ENCODE data around the gene PACSIN3.
"Not testable (repeated sequence)": the region's sequence is repeated elsewhere in the genome, so short reads cannot be mapped to it uniquely, and the experiment has no call there.

The PACSIN3 gene

DNA sequence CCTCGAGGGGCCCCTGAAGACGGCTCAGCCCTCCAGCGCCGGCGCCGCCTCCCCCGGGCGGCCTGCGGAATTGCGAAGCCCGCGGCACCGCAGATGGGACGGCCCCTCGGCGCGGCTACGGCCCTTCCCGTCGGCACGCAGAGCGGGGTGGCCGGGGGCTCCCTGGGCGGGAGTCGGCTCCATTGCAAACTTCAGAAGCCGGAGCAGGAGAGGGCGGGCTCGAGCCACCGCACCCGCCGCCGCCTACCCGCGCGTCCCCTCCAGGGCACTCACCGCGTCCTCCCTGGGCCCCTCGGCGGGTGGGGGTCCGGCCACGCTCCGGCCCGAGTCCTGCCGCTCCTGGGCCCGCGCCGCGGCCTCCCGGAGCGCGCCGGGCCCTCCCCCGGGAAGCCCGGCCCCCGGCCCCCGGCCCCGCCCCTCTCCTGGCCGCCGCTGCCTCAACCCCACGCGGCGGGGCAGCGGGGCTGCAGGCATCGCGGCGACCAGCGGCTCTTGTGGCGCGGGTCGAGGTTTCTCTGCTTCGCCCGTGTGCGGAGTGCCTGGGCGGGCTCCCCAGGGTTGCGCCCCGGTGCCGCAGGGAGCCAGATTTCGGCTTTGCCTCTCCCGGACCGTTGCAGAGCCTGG lies at the start of gene PACSIN3:
Gene PACSIN3 (minus strand): TSS at position 359 of the 624 bp plus-strand sequence. CDS start 3,707 bp downstream, outside the sequence.
- peak; percentile 16 to 56 for DNase-seq (ENCODE audit: low read depth in 2 of 2)

DNA sequence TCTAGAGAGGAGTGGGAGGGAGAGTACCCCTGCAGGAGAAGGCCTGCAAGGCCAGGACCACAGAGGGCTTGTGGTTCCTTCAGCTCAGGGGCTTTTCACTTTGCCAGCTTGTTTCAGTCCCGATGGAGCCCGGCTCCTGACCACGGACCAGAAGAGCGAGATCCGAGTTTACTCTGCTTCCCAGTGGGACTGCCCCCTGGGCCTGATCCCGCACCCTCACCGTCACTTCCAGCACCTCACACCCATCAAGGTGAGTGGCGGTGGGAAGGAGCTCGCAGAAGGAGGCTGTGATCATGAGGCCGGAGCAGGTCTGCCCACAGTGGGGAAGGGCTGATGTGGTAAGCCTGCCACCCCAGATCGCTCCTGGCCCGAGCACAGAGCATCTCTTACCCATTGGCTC lies 48.9 kb upstream of the PACSIN3 start:
- DNase-seq (ENCODE audit: low read depth in 2 of 2), result no peak

DNA sequence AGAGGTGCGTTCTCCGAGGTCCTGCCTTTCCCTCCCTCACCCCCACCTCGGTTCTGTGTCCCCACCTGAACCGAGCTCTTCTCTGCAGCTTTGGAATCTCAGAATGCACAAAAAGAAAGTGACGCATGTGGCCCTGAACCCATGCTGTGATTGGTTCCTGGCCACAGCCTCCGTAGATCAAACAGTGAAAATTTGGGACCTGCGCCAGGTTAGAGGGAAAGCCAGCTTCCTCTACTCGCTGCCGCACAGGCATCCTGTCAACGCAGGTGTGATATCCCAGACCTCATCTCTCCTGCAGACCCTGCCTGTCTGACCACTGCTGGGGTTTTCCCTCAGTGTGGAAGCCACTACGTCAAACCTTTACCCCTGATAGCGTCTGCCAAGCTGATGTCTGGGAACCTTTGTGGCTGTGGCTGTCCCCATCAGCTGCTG lies 48.5 kb upstream of the PACSIN3 start:
- DNase-seq (ENCODE audit: low read depth in 2 of 2), result peak in 1 of 2 donors; percentile 19

DNA sequence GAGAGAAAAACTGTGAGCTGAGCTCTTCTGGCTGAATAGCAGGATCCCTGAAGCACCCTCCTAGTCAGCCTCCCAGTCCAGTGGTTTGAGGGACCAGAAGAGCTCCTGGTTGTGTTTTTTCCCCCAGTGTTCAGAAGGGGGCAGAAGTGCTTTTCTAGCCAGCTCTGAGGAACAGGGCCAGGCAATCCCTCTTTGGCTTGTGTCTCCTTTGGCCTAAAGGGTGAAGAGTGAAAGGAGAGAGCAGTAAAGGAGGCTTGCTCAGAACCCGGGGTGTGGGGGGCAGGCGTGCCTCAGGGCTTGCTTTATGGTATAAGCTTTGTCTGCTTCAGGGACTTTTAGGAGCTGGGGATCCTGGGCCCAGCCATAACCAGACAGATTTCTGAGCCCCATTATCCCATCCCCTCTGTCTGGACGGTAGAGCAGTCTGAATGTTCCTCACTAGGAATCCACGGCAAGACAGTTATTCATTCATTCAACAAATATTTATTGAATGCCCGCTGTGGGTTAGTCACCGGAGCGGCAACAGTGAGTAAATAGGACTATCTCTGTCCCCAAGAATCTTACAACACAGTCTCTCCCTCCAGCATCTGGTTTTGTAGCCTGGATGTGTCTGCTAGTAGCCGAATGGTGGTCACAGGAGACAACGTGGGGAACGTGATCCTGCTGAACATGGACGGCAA lies 47.9 kb upstream of the PACSIN3 start:
- no peak for DNase-seq (ENCODE audit: low read depth in 2 of 2)

DNA sequence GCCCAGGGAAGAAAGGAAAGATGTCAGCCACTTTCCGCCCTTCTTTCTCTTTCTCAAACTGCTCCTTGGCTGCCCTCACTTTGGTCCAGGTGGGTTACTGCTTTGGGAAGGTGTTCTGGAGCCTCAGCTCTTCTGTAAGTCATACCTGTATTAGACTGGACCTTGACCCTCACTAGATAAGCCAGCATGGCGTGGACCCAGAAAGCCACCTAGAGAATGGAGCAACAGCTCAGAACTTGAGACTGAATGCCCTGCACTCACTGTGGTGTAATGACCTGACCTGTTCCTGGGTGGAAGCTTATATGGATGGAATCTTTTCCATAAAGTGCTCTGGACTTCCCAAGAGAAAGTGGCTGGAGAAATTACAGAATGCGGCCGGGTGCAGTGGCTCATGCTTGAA lies 46.8 kb upstream of the PACSIN3 start:
- DNase-seq (ENCODE audit: low read depth in 2 of 2), result no peak

DNA sequence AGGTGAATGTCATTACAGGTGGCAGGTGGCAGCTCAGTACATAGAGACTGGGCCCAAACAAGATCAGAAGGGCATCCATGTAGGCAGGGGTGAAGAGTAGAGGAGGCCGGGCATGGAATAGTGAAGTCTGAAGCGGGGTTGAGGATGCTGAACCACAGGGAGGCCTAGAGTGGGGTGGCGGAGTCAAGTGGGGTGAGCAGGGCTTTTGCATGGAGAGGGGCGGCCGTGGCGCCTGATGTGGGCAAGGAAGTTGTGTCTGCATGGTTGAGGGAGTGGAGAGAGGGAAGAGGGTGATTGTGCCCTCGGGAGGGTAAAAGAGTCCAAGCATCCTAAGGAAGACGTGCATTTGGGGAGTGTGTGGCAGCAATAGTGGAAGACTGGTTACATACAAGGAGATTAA lies 42.9 kb upstream of the PACSIN3 start:
- no peak for DNase-seq (ENCODE audit: low read depth in 2 of 2)

DNA sequence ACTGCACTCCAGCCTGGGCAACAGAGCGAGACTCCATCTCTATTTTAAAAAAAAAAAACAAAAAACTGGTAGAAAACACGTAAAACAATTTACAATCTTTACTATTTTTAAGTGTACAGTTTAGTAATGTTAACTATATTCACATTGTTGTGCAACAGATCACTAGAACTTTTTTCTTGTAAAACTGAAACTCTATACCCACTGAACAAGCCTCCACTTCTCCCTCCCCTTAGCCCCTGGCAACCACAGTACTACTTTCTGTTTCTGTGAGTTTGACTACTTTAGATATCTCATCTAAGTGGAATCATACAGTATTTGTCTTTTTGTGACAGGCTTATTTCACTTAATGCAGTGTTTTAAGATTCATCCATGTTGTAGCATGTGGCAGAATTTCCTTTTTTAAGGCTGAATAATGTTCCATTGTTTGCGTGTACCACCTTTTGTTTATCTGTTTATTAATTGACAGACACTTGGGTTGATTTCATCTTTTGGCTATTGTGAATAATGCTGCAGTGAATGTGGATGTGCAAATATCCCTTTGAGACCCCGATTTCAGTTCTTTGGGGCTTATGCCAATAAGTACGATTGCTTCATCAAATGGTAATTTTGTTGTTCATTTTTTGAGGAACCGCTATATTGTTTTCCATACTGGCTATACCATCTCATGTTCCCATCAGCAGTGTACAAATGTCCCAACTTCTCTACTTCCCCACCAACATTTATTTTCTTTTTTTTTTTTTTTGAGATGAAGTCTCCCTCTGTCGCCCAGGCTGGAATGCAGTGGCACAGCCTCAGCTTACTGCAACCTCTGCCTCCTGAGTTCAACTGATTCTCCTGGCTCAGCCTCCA lies 39.5 kb upstream of the PACSIN3 start:
- DNase-seq (ENCODE audit: low read depth in 2 of 2), result no peak

DNA sequence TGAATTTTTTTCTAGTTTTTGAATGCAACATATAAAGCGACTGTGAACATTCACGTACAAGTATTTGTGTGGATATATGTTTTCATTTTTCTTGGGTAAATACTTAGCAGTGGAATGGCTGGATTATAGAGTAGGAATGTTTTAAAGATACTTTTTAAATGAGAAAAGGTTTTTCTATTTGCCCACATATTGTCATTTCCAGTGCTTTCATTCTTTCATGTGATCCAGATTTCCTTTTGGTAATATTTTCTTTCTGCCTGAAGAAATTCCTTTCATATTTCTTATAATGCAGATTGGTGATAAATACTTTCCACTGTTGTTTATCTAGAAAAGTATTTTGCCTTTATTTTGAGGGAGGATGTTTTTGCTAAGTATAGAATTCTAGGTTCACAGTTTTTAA lies 36.5 kb upstream of the PACSIN3 start:
- DNase-seq (ENCODE audit: low read depth in 2 of 2), result no peak

DNA sequence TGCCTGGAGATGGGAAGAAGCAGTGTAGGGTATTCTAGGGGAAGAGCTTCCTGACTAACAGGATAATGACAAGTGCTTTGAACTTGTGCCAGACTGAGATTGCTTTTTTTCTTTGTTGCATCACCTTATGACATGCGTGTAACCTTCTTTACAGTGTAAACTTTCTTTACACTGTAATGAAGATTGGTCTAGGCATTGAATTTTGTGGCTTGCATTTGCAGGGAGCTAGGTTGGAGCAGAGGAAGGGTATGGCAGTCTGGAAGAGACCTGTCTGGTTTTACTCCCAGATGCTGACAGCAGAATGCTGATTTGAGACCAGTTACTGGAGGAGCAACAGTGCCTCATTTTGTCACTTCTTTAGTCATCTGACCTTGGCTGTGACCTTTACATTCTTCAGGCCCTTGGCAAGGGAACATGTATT lies 34.2 kb upstream of the PACSIN3 start:
- DNase-seq (ENCODE audit: low read depth in 2 of 2), result no peak

DNA sequence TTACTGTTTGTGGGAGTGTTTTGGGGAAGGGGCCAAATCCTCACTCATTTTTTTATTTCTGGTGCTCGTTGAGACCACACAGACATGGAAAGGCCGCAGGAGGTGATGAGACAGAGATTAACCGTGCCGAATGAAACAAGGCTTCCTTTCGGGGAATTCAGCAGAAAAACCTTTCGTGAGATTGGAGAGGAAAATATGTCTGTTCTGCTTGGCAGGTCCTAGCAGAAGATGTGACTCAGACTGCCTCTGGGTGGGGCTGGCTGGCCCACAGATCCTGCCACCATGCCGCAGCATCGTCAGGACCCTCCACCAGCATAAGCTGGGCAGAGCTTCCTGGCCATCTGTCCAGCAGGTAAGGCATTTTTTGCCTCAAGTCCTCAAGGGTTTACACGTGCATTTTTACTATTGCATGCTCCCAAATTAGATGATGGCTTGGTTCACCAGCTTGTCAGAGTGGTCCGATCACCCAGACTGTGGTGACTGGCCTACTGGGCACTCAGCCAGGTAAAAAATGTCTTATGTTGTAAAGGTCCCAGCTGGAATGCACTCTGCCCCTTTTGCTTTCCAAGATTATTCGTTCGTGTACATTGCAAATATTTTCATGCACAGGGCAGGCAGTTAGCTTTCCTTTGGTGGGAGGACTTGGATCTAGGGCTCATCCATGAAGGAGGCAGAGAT lies 30.0 kb upstream of the PACSIN3 start:
- peak; percentile 55 to 59 for DNase-seq (ENCODE audit: low read depth in 2 of 2)

DNA sequence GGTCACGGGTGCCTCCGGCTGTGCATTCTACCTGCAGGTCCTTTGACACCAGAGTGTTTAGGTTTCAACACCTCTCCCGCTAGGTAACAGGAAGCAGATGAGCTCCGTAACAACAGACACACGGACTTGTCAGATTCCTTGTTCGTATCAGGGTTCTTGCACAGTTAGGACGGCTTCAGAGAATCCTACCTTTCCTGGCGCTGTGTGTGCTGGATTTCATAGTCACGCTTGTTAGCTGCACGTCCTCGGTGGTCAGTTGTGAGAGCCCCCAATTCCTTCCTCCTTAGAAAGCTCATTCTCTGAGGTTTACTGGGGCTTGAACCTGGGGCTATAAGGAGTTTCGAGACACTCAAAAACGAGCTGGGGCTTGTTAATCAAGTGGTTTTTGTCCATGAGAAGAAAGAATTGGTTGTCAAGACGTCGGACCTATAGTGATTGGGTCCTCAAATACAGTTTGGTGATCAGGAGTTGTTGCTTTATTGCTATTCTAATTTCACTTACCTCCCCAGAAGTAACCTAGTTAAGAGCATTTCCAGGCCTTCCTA lies 29.2 kb upstream of the PACSIN3 start:
- no peak for DNase-seq (ENCODE audit: low read depth in 2 of 2)

DNA sequence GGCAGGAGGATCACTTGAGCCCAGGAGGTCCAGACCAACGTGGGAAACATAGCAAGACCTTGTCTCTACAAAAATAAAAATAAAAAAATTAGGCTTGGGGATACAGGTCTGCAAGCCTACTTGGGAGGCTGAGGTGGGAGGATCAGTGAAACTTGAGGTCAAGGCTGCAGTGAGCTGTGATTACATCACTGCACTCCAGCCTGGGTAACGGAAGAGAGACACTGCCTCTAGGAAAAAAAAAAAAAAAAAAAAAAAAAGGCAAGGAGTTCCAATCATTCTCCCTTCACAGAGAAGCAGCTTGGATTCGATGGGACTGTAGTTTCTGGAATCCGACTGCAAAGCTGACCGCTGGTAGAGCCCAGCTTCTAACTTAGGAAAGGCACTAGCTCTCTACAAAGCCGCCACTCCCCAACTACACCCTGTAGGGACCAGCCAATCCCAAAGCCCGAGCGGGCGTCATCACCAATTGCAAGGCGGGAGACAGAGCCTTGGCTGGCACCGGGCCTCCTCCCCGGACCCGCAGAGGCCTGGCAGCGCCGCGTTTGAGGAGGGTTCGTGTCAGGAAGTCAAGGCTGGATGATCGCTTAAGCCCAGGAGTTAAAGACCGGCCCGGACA lies 27.8 kb upstream of the PACSIN3 start:
- DNase-seq (ENCODE audit: low read depth in 2 of 2), result peak; percentile 64 to 66

DNA sequence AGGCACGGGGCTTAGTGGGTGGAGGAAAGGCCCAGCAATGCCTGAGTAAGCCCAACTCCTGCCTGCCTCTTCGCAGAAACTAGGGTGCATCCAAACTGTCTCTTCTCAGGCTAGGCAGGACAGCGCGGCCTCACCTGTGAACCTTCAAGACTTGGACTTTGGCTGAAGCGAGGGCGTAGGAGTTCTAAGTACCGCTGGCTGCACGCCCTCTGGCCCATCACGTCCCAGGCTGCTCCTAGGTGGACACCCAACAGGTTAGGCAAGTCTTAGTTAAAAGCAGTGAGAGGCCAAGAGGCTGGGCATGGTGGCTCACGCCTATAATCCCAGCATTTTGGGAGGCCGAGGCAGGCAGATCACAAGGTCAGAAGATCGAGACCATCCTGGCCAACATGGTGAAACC lies 26.7 kb upstream of the PACSIN3 start:
- no peak for DNase-seq (ENCODE audit: low read depth in 2 of 2)

DNA sequence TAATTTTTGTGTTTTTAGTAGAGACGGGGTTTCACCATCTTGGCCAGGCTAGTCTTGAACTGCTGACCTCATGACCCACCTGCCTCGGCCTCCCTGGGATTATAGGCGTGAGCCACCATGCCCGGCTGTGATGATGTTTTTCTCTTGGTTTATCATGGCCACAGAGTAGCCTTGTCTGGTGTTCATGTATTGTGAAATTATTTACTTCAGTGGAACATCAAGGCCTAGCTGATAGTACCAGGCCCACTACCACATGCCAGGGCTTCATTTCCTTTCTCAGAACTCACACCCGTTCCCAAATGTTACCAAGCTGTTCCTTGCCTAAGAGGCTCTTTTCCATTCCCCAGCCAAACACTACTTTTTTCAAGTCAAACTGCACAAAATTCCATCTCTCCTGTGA lies 22.4 kb upstream of the PACSIN3 start:
- DNase-seq (ENCODE audit: low read depth in 2 of 2), result no peak

DNA sequence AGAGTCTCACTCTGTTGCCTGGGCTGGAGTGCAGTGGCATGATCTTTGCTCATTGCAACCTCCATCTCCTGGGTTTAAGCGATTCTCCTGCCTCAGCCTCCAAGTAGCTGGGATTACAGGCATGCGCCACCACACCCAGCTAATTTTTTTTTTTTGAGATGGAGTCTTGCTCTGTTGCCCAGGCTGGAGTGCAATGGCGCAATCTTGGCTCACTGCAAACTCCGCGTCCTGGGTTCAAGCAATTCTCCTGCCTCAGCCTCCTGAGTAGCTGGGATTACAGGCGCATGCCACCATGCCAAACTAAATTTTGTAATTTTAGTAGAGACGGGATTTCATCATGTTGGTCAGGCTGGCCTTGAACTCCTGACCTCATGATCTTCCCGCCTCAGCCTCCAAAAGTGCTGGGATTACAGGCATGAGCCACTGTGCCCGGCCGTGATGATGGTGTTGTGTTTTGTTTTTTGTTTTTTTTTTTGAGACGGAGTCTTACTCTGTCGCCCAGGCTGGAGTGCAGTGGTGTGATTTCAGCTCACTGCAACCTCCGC lies 21.8 kb upstream of the PACSIN3 start:
- DNase-seq (ENCODE audit: low read depth in 2 of 2), result not testable (repeated sequence)

DNA sequence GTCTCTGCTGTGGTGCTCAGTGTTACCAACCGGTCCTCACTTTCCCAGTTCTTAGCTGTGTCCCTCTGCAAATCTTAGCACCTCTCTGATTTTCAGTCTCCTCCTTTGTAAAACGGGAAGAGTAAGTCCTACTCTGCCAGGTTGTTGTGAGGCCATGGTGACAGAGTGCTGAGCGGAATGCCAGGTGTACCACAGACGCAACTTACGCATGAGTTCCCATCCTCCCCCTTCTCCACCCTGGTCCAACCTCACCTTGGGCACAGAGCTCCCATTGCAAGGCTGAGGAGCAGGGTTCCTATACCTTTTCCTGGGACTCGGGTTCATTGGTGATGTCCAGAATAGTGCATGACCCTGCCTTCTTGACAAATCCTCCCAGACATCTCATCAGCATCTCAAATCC lies 21.2 kb upstream of the PACSIN3 start:
- DNase-seq (ENCODE audit: low read depth in 2 of 2), result no peak

DNA sequence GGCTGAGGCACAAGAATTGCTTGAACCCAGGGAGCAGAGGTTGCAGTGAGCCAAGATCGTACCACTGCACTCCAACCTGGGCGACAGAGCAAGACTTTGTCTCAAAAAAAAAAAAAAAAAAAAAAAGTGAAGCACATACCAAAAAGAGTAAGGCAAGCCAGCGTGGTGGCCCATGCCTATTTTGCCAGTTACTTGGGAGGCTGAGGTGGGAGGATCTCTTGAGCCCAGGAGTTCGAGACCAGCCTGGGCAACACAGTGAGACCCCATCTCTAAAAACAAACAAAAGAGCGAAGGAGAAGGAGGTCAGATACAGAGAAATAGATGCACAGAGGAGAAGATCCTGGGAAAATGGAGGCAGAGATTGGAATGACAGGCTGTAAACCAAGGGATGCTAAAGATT lies 20.3 kb upstream of the PACSIN3 start:
- not testable (repeated sequence) for DNase-seq (ENCODE audit: low read depth in 2 of 2)

DNA sequence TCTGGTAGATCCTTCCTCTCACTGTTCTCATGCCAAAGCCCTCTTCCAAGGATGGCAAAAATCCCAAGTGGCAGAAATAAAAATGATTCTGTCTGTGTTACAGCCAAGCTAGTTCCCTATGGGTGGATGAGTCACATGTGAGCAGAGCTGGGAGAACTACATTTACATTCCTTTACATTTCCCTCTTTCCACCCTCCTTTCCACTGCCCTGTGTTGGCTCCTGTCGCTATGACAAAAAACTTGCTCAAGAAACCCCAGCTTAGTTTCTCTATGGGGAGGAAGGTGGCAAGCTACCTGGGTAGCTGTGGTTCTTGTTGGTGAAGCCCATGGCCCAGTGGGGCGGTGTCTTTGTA lies 18.4 kb upstream of the PACSIN3 start:
- DNase-seq (ENCODE audit: low read depth in 2 of 2), result no peak

DNA sequence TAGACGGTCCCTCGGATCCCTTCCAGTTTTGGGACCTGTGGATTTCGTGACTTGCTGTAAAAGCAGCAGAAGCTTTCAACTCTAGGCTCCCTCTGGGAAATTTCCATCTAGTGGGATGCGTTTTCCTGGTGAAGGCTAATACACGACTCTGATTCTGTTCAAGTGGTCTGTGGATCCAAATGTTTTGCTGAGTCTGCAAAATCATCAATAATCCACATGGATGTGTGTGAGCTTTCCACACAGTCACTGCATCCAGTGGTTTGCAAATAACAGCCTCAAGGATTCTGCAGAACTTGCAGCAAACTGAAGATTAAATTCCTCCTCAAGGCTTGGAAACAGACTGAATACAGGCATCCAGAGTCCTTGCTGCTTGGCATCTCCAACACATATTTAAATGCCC lies 16.3 kb upstream of the PACSIN3 start:
- no peak for DNase-seq (ENCODE audit: low read depth in 2 of 2)

DNA sequence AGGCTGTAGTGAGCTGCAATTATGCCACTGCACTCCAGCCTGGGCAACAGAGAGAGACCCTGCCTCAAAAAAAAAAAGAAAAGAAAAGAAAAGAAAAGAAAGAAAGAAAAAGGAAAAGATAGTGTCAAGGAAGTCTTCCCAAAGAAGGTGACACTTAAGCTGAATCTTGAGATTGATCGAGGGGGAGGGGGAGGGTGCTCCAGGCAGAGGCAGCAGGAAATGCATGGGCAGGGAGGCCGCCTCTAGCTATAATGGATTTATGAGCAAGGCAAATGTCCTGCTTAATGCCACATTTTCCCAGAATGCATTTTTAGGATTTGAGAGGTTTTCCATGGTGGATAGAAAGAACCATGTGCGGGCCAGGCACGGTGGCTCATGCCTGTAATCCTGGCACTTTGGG lies 14.8 kb upstream of the PACSIN3 start:
- DNase-seq (ENCODE audit: low read depth in 2 of 2), result no peak

DNA sequence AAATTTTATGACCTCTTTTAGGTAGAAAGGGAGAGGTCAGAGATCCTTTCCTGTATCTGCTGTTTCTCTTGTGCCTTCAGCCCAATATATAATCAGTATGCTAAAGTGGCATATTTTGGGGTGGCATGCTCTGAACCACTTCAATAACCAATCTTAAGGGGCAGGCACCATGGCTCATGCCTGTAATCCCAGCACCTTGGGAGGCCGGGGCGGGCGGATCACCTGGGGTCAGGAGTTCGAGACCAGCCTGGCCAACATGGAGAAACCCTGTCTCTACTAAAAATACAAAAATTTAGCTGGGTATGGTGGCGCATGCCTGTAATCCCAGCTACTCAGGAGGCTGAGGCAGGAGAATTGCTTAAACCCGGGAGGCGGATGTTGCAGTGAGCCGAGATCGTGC lies 11.9 kb upstream of the PACSIN3 start:
- DNase-seq (ENCODE audit: low read depth in 2 of 2), result not testable (repeated sequence)
